Muscle layer of colon (tissue), 2 donors: ENCODE measurements around the gene NISCH.

ENCODE experiments used
- H3K27ac ChIP-seq: one replicate; pipeline ENCODE4 v1.7.0; 2013; ENCODE audit warnings: low read depth, mild to moderate bottlenecking, low read length, moderate library complexity
- H3K27me3 ChIP-seq, 2 donors: one replicate each; pipeline ENCODE4 v1.7.0; 2013; ENCODE audit warnings: low read length in 2 of 2, mild to moderate bottlenecking in 2 of 2; ENCODE audit not compliant: insufficient read depth in 2 of 2, control insufficient read depth in 1 of 2
- H3K36me3 ChIP-seq: one replicate; pipeline ENCODE4 v1.7.0; 2013; ENCODE audit warnings: mild to moderate bottlenecking, low read length; ENCODE audit not compliant: insufficient read depth
- H3K4me1 ChIP-seq: one replicate; pipeline ENCODE4 v1.7.0; 2013; ENCODE audit warnings: mild to moderate bottlenecking, low read length; ENCODE audit not compliant: insufficient read depth
- H3K4me3 ChIP-seq, 2 donors: one replicate each; pipeline ENCODE4 v1.7.0; 2013; ENCODE audit warnings: low read length in 2 of 2, low read depth in 1 of 2, mild to moderate bottlenecking in 1 of 2, moderate library complexity in 1 of 2
- H3K9ac ChIP-seq: one replicate; pipeline ENCODE4 v1.7.0; 2013; ENCODE audit warnings: low read length
- H3K9me3 ChIP-seq: one replicate; pipeline ENCODE4 v1.7.0; 2013; ENCODE audit warnings: mild to moderate bottlenecking, low read length
- donor health status: abdominal sarcoma.
- donor health status: Adenocarcinoma of cecum.

The NISCH gene

DNA sequence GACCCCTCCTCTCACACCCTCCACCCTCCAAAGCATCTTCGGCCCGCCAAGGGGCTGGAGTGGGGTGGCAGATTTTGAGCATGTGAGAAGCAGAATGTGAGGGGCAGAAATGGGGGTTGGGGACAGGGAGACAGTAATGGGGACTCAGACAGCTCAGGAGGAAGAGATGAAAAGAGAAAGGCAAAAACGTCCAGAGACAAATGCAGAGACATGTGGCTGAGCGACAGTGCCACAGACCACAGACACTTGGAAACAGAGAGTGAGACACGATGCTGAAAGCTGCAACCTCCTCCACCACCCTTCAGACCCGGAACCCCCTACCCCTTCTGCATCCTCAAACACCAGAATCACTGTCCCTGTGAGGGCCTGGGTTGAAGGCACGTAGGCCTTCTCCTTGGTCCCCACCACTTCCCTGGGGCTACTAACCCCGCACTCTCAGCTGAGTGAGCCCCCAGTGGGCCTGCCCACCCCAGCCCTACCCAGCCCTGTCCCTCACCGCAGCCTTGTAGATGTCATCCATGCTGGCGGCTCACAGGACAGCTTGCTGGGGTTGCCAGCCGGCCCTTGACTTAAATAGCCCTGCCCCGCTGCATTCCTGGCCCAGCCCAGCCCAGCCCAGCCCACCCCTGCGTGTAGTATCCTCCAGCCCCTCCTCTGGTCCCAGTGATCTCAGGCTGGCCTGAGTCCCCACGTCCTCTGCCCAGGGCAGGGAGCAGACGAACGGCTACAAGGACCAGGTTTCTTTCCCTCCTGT, 1.7 kb upstream of the NISCH start, which contains the start of gene TNNC1:
TNNC1 (minus strand) TSS at position 546 of the 754 bp plus-strand sequence; CDS start at position 520, 26 bp downstream.
- Histone ChIP-seq H3K27ac (peak within 1 kb of the TSS; percentile 97), H3K36me3 (peaks cover 9% of the 10 kb centered on the region), H3K9ac (peak within 1 kb of the TSS; percentile 96), H3K27me3 (no peaks in the 10 kb centered on the region), H3K4me1 (peaks cover 24% of the 10 kb centered on the region), H3K9me3 (no peaks in the 10 kb centered on the region), H3K4me3 (peak within 1 kb of the TSS; percentile 56 to 87)

DNA sequence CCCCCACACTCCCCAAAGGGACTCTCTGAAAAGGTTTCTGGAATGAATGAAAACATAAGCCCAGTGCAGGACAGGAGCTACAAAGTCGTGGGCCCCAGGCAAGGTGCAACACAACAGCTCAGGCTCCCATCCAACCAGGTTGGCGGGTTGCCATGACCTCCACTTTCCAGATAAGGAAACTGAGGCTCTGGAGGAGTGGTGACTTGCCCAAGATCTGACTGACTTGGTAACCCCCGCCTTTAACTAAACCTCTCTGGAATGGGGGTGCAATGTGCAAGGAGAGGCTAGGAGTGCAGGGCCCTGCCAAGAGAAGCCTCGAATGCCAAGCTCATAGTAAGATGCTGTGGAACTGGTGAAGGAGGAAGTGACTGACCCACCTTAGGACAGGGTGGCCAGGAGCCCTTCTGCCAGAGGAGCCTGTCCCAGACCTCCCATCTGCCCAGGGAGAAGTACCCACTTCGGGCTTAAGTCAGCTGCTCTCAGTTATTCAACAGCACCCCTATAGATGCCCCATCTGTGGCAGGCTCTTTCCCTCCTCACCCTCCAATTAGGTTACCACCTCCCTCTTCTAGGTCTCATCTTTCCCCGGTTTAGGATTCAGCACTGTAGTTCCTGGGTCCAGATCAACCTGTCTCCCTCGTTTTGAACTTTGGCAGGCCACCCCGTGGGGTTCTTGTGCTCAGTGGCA, 1.0 kb upstream of the NISCH start:
- Histone ChIP-seq H3K9ac (peak overlapping the region; percentile 96), H3K4me1 (peaks cover 24% of the 10 kb centered on the region), H3K4me3 (peak overlapping the region; percentile 56 to 87), H3K9me3 (no peaks in the 10 kb centered on the region), H3K27me3 (no peaks in the 10 kb centered on the region), H3K27ac (peak overlapping the region; percentile 97), H3K36me3 (peaks cover 14% of the 10 kb centered on the region)

DNA sequence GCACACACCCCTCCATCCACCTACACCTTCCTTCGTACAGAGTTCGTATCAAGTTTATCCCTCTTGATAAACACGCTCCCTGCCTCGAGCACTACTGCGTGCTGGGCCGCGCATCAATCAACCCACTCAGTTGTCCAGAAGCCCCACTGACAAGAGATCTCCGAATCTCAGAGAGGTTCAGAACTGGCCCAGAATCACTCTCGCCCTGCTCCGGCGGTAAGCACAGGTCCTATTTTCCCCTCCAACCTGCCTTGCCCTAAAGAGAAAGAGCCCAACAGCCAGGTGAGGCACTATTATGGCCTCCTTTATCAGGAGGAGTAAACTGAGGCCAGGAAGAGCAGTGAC, 494 bp upstream of the NISCH start:
- H3K27ac ChIP-seq = peak overlapping the region; percentile 97
- H3K9me3 ChIP-seq = no peaks in the 10 kb centered on the region
- H3K4me3 ChIP-seq = peak overlapping the region; percentile 56 to 87
- peak overlapping the region; percentile 96 for H3K9ac ChIP-seq
- no peaks in the 10 kb centered on the region for H3K27me3 ChIP-seq
- H3K36me3 ChIP-seq = peaks cover 14% of the 10 kb centered on the region
- H3K4me1 ChIP-seq = peaks cover 24% of the 10 kb centered on the region

DNA sequence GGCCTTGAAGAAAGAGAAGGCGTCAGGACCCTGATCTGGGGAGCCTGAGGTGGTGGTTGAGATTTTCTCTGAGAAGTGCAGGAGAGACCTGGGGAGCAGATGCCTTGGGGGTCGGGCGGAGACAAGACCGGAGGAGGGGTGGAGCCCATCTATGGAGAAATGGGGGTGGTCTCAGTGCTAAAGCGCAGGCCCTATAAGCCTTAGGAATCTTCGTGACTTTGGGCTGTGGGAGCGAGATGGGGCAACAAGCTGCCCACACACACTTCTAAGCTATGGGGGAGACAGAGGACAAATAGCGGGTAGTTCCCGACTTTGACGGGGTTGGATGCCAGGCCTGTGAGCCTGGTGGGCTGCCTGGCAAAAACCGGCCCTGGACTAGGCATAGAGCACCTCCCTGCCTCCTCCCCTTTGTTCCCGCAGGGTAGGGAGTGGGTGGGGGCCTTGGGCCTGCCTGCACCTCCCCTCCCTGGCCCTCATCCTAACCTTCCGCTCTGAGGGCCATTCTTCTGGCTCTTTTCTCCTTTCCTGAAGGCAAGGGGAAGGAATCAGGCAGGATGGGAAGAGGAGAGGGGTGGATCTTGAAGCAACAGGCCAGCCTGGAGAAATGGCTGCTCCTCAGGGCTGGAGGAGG, 880 bp downstream of the NISCH start:
- Histone ChIP-seq H3K9ac (peak overlapping the region; percentile 94), H3K27me3 (no peaks in the 10 kb centered on the region), H3K4me1 (peaks cover 24% of the 10 kb centered on the region), H3K36me3 (peaks cover 26% of the 10 kb centered on the region), H3K4me3 (peak overlapping the region; percentile 86 to 90), H3K9me3 (no peaks in the 10 kb centered on the region), H3K27ac (peak overlapping the region; percentile 91)

DNA sequence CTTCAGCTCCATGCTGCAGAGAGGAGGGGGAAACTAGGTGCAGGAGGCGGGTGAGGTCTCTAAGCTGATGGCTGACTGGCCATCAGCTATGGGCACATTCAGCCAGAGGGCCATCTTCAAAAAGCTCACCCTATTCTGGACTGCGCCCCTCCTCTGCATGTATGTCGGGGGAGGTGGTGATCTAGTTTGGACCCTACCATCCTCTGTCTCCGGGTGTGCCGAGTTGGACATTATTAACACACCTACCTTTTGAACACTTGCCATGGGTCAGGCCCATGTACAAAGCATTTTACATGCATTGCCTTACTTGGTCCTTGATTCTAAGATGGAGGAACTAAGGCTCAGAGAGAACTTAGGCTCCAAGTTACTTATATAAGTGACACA, 1.4 kb downstream of the NISCH start:
- Histone ChIP-seq H3K27ac (peak overlapping the region; percentile 91), H3K4me3 (peak overlapping the region; percentile 86 to 90), H3K4me1 (peaks cover 24% of the 10 kb centered on the region), H3K27me3 (no peaks in the 10 kb centered on the region), H3K9me3 (no peaks in the 10 kb centered on the region), H3K36me3 (peaks cover 26% of the 10 kb centered on the region), H3K9ac (peak overlapping the region; percentile 94)

DNA sequence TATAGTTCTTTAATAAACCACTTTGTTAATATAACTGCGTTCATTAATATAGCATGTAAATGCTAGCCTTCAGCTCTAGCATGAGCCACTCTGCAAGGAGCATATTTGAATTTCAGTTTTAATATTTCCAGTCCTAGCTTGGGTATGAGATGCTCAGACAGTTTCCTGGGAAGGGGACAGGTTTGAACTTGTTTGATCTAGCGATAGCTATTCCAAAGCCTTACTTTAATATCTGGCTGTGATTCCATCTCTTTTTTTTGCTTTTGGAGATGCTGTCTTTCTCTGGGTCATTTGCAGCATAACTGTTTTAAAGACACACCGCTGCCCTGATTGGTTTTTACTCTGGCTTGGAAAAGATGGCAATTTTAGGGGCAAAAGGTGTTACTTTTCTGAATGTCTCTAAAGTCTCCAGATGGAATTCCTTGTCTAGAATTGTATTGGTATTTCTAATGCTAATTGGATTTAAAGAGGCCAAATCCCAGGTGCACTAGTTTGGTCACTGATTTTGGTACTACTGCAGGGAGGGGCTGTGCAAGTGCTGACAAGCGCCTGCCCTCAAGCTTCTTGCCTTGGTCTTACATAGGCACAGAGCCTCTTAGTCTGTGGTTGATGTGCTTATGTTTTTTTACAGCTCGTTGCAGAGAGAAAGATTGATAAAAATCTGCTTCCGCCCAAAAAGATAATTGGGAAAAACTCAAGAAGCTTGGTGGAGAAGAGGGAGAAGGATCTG, 2.8 kb downstream of the NISCH start:
- H3K27me3 ChIP-seq = no peaks in the 10 kb centered on the region
- no peak overlapping the region for H3K27ac ChIP-seq
- H3K4me3 ChIP-seq = no peak overlapping the region
- peaks cover 30% of the 10 kb centered on the region for H3K36me3 ChIP-seq
- H3K4me1 ChIP-seq = peaks cover 24% of the 10 kb centered on the region
- no peak overlapping the region for H3K9ac ChIP-seq
- no peaks in the 10 kb centered on the region for H3K9me3 ChIP-seq

DNA sequence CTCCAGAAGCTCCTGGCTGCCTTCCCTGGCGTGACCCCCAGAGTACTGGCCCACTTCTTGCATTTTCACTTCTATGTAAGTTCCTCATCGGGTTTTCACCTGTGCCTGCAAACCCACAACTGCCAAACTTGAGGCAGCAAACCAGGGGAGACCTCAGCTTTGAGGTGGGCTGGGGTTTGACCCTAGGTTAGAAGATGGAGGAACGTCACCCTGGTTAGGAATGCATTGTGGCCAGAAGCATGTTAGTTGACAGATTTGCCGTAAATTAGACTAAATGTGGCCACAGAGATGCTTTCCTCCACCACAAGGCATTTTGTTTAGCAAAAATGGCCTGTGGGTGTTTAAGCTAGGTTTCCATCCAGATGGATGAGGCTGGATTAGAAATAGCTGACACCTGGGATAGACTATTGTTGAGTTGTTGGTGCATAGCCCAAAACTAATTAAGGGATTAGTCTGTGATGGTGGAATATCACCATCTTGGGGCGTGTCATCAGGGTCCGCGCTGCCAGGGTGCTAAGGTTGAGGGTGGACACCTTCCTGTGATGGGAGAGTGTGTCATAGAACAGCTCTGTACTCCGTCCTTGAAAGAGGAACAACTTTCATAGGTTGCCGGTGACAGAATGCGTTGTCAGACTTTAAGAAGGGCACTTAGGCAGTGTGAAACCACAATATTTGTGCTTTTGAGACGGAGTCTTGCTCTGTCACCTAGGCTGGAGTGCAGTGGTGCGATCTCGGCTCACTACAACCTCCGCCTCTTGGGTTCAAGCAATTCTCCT, 3.6 kb downstream of the NISCH start:
- peaks cover 30% of the 10 kb centered on the region for H3K36me3 ChIP-seq
- H3K27ac ChIP-seq = no peak overlapping the region
- no peak overlapping the region for H3K9ac ChIP-seq
- no peaks in the 10 kb centered on the region for H3K9me3 ChIP-seq
- peaks cover 24% of the 10 kb centered on the region for H3K4me1 ChIP-seq
- H3K27me3 ChIP-seq = no peaks in the 10 kb centered on the region
- no peak overlapping the region for H3K4me3 ChIP-seq

DNA sequence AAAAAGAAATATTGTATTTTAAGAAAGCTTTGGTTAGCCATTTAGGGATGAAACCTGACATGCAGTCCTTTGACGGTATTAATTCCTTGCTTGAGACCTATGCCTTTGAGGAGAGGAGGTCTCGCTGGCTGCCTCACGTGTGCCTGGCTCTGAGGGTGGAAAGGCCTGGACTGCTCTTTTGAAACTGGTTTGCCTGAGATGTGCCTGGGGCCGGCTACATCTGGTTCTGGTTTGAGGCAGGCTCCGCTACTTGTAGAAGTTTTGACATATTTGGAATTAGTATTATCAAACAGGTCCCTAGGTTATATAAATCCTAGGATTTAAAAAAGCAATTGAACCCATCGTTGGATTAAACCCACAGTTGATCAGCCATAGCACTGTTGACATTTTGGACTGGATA, 6.5 kb downstream of the NISCH start:
- H3K27ac ChIP-seq = no peak overlapping the region
- no peaks in the 10 kb centered on the region for H3K27me3 ChIP-seq
- H3K9me3 ChIP-seq = no peaks in the 10 kb centered on the region
- peaks cover 39% of the 10 kb centered on the region for H3K36me3 ChIP-seq
- H3K4me3 ChIP-seq = no peak overlapping the region
- H3K4me1 ChIP-seq = peaks cover 6% of the 10 kb centered on the region
- H3K9ac ChIP-seq = no peak overlapping the region

DNA sequence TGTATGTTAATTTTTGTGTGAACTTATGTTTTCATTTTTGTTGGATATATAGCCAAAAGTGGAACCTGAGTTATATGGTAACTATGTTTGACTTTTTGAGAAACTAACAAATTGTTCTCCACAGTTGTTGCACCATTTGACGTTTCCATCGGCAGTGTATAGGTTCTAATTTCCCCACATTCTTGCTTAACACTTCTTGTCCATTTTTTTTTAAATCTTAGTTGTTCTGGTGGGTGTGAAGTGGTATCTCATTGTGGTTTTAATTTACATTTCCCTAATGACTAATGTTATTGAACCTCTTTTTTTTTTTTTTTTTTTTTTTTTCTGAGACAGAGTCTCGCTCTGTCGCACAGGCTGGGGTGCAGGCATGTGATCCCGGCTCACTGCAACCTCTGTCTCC, 8.0 kb downstream of the NISCH start:
- peaks cover 3% of the 10 kb centered on the region for H3K4me1 ChIP-seq
- H3K27ac ChIP-seq = no peak overlapping the region
- no peaks in the 10 kb centered on the region for H3K9me3 ChIP-seq
- peaks cover 36% of the 10 kb centered on the region for H3K36me3 ChIP-seq
- H3K4me3 ChIP-seq = no peak overlapping the region
- H3K9ac ChIP-seq = no peak overlapping the region
- no peaks in the 10 kb centered on the region for H3K27me3 ChIP-seq

DNA sequence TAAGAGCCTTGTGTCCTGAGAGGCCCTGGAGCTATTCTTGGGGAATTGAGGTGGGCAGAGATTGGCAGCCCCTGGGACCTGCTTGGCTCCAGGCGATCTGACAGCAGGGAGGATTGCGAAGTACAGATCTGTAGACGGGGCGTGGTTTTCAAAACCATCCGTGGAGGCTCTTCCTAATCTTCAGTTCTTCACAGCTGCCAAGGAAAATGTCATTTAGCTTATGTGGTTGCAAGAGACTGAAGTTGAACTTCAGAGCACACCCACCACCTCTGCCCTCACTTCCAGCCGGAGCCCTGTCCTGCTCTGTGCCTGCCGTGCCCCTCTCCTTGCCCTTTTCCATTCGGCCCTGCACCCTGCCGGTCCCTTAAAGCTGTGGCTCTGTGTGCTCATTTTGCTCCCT, 12.9 kb downstream of the NISCH start:
- Histone ChIP-seq H3K9ac (no peak overlapping the region), H3K27ac (no peak overlapping the region), H3K9me3 (no peaks in the 10 kb centered on the region), H3K4me3 (no peak overlapping the region), H3K4me1 (peaks cover 9% of the 10 kb centered on the region), H3K27me3 (no peaks in the 10 kb centered on the region), H3K36me3 (peaks cover 45% of the 10 kb centered on the region)
